H1 (cell line): ENCODE results near the gene PAQR8. TPM values are rescaled to one million over a fixed set of nuclear protein-coding genes. Genes with fewer than 3 reads are reported as not detected.

Source experiments
- CHD1 ChIP-seq: IDR thresholded peaks from 2 replicates; pipeline ENCODE4 v1.6.1; 2012; ENCODE audit warnings: low read depth, low read length, improper control_type of control experiment
- RNF2 ChIP-seq: fragments of 200-900, 300-1000 bp; sonication (generic); IDR thresholded peaks from 2 replicates; pipeline ENCODE4 v1.7.1; 2016; ENCODE audit warnings: borderline replicate concordance, low read depth, mild to moderate bottlenecking, antibody characterized with exemption, low read length; ENCODE audit not compliant: poor library complexity, severe bottlenecking; ENCODE audit errors: missing control alignments
- RXRA ChIP-seq: IDR thresholded peaks from 2 replicates; pipeline ENCODE4 v1.6.1; 2011; ENCODE audit warnings: low read depth, mild to moderate bottlenecking, low read length, moderate library complexity; ENCODE audit not compliant: insufficient read depth
- TBP ChIP-seq: IDR thresholded peaks from 2 replicates; pipeline ENCODE4 v1.6.1; 2011; ENCODE audit warnings: low read depth, low read length, improper control_type of control experiment
- YY1 ChIP-seq: IDR thresholded peaks from 2 replicates; pipeline ENCODE4 v1.6.1; 2011; ENCODE audit warnings: low read depth, mild to moderate bottlenecking, low read length
- polyA plus RNA-seq, 7 experiments: library from polyadenylated mRNA; depleted of rRNA in 3 of 7; stranded (reverse) in 5 of 7; unstranded in 2 of 7; fragments of >200 nt in 5 of 7; fragments of 200-250 nt in 2 of 7; gene quantifications; 1 replicate in 5 of 7; 2 replicates in 1 of 7; 4 replicates in 1 of 7; pipeline versions ENCODE4 v1.2.1 to v1.2.3, GENCODE V29; 2011 to 2013; ENCODE audit warnings: missing spikeins in 2 of 7, mixed read lengths in 2 of 7
- total RNA-seq: library from RNA; stranded (reverse); fragmentation: NEBNext Ultra II Directional; extraction: Animal tissue kit (Norgen Biotek cat#: 25700); gene quantifications from 2 replicates; pipeline ENCODE4 v1.2.1, GENCODE V29; 2021

PAQR8 gene
- total and polyA plus RNA-seq, 2 of the 8 experiments (the other 6 are each of a cell fraction or from before 2014, with no cell fraction given): 7.6 to 9.6 TPM

DNA sequence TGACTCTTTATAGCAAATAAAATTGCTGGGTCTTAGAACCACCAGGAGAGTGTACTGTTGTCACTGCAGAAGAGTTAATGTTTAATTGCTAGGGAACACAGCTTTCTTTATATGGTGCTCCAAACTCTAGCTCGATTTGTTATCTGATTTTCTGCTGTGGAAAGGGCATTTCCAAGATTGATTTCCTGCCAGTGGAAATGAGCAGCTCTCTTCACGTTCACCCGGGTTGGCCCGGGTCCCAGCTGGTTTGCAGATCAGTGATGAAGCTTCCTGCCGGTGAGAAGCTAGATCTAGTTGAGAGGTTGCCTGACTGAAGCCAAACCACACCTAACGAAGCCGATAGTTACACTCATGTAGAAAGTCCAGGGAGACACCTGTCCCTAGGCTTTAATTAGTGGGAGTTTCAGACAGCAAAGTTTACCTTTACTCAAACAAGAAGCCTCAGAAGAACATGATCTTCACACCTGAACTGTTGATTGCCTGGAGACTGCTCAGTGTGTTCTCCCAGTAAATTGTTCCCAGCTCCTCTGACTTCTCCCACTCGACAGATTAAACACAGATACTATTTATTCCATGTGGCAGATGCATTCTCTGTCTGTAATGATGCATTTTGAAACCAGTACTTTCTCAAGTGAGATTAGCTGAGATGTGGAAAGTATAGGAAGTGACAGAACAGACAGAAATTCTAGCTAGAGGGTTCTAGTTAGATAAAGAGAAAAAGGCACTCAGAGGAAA, 27.8 kb downstream of the PAQR8 start (continued):
- TF ChIP-seq RXRA: no peak
- no peak for TF ChIP-seq YY1
- TF ChIP-seq RNF2: no peak
- no peak for TF ChIP-seq TBP
- no peak for TF ChIP-seq CHD1
